GM23338 (cell line): ENCODE results near the gene TSC22D2. TPM values are rescaled to one million over a fixed set of nuclear protein-coding genes. Genes with fewer than 3 reads are reported as not detected.

Source experiments
- ATAC-seq: fragments of 200-7000 bp; cut with Tn5 transposase; 3 replicates; pipeline ENCODE4 v1.9.1; 2020
- DNase-seq: peaks from one replicate; pipeline ENCODE4 v3.0.0-alpha.2; 2015; ENCODE audit warnings: low spot score
- H2AFZ ChIP-seq: fragments of 200-600 bp; sonication (generic); 2 replicates; pipeline ENCODE4 v1.8.0; 2016; ENCODE audit warnings: antibody characterized with exemption, mild to moderate bottlenecking, moderate library complexity
- H3F3A ChIP-seq: fragments of 200-600 bp; sonication (generic); replicated peaks from 2 replicates; pipeline ENCODE4 v1.8.0; 2017; ENCODE audit warnings: antibody characterized with exemption, mixed run types, low read depth
- H3K27ac ChIP-seq: fragments of 200-600 bp; sonication (generic); 2 replicates; pipeline ENCODE4 v1.6.1; 2016; ENCODE audit warnings: low read depth
- H3K27me3 ChIP-seq: fragments of 200-600 bp; sonication (generic); 2 replicates; pipeline ENCODE4 v1.8.0; 2016; ENCODE audit warnings: mild to moderate bottlenecking, mixed run types, moderate library complexity; ENCODE audit not compliant: insufficient read depth
- H3K36me3 ChIP-seq: fragments of 200-600 bp; sonication (generic); 2 replicates; pipeline ENCODE4 v1.8.0; 2016; ENCODE audit warnings: mild to moderate bottlenecking; ENCODE audit not compliant: insufficient read depth
- H3K4me1 ChIP-seq: fragments of 200-600 bp; sonication (generic); 2 replicates; pipeline ENCODE4 v1.8.0; 2016; ENCODE audit warnings: mild to moderate bottlenecking, moderate library complexity; ENCODE audit not compliant: insufficient read depth
- H3K4me2 ChIP-seq: fragments of 200-600 bp; sonication (generic); 2 replicates; pipeline ENCODE4 v1.7.1; 2017; ENCODE audit warnings: mixed run types
- H3K4me3 ChIP-seq: fragments of 200-600 bp; sonication (generic); 2 replicates; pipeline ENCODE4 v1.6.1; 2016; ENCODE audit warnings: mixed run types
- H3K79me2 ChIP-seq: fragments of 200-600 bp; sonication (generic); replicated peaks from 2 replicates; pipeline ENCODE4 v1.8.0; 2017; ENCODE audit warnings: mild to moderate bottlenecking; ENCODE audit not compliant: insufficient read depth
- H3K9me2 ChIP-seq: fragments of 200-600 bp; sonication (generic); 2 replicates; pipeline ENCODE4 v1.8.0; 2017; ENCODE audit not compliant: insufficient read depth
- H4K20me1 ChIP-seq: fragments of 200-600 bp; sonication (generic); replicated peaks from 2 replicates; pipeline ENCODE4 v1.8.0; 2017; ENCODE audit warnings: mild to moderate bottlenecking; ENCODE audit not compliant: insufficient read depth
- H3K27ac Mint-ChIP-seq: 2 replicates; pipeline ENCODE4 v1.8.0; 2020; ENCODE audit warnings: inconsistent platforms, mild to moderate bottlenecking, moderate library complexity, mixed read lengths
- H3K27me3 Mint-ChIP-seq: 3 replicates; pipeline ENCODE4 v1.8.0; 2022; ENCODE audit warnings: low read depth, mild to moderate bottlenecking, moderate library complexity, mixed read lengths, inconsistent platforms; ENCODE audit not compliant: insufficient read depth, poor library complexity
- H3K36me3 Mint-ChIP-seq: 3 replicates; pipeline ENCODE4 v1.8.0; 2021; ENCODE audit warnings: low read depth, mild to moderate bottlenecking, inconsistent platforms, moderate library complexity, mixed read lengths
- H3K4me1 Mint-ChIP-seq: 3 replicates; pipeline ENCODE4 v1.8.0; 2020; ENCODE audit warnings: mild to moderate bottlenecking, inconsistent platforms, mixed read lengths
- H3K4me3 Mint-ChIP-seq: 3 replicates; pipeline ENCODE4 v1.8.0; 2021; ENCODE audit warnings: moderate library complexity, mild to moderate bottlenecking, inconsistent platforms, mixed read lengths
- H3K9me3 Mint-ChIP-seq: 3 replicates; pipeline ENCODE4 v1.8.0; 2020; ENCODE audit warnings: moderate library complexity, mild to moderate bottlenecking, inconsistent platforms, mixed read lengths
- CREB1 ChIP-seq: fragments of 250-450 bp; sonication (Bioruptor Pico); IDR thresholded peaks from 2 replicates; pipeline ENCODE4 v1.5.0; 2020; ENCODE audit warnings: low read depth, mild to moderate bottlenecking, moderate library complexity
- CTCF ChIP-seq, 2 experiments: fragments of 200-600 bp in 1 of 2; sonication (generic) in 1 of 2; conservative IDR thresholded peaks; 2 replicates each; pipeline versions ENCODE4 v1.5.1 to v1.6.1; 2016 to 2017; ENCODE audit warnings: antibody characterized with exemption in 2 of 2, low read depth in 2 of 2, mild to moderate bottlenecking in 2 of 2, moderate library complexity in 1 of 2
- ETS1 ChIP-seq: IDR thresholded peaks from 2 replicates; pipeline ENCODE4 v1.6.1; 2016; ENCODE audit warnings: antibody characterized with exemption
- EZH2 ChIP-seq: fragments of 200-600 bp; sonication (generic); IDR thresholded peaks from one replicate; pipeline ENCODE4 v1.8.0; 2017; ENCODE audit warnings: antibody characterized with exemption, mild to moderate bottlenecking, low read depth; ENCODE audit not compliant: unreplicated experiment
- EZH2phosphoT487 ChIP-seq: fragments of 200-600 bp; sonication (generic); IDR thresholded peaks from one replicate; pipeline ENCODE4 v1.8.1; 2018; ENCODE audit warnings: antibody characterized with exemption; ENCODE audit not compliant: unreplicated experiment
- JUNB ChIP-seq: IDR thresholded peaks from one replicate; pipeline ENCODE4 v1.6.1; 2016; ENCODE audit warnings: antibody characterized with exemption; ENCODE audit not compliant: unreplicated experiment
- NANOG ChIP-seq: IDR thresholded peaks from 2 replicates; pipeline ENCODE4 v1.6.1; 2016; ENCODE audit warnings: antibody characterized with exemption, borderline replicate concordance
- POLR2AphosphoS5 ChIP-seq: IDR thresholded peaks from 2 replicates; pipeline ENCODE4 v1.6.1; 2016; ENCODE audit warnings: antibody characterized with exemption, low read depth
- STAT1 ChIP-seq: IDR thresholded peaks from one replicate; pipeline ENCODE4 v1.6.1; 2016; ENCODE audit warnings: antibody characterized with exemption; ENCODE audit not compliant: unreplicated experiment
- ZNF114 ChIP-seq: fragments of 250-450 bp; sonication (Bioruptor Pico); IDR thresholded peaks from 2 replicates; pipeline ENCODE4 v1.5.0; 2020; ENCODE audit warnings: mild to moderate bottlenecking, moderate library complexity
- ZNF331 ChIP-seq: fragments of 250-450 bp; sonication (Bioruptor Pico); IDR thresholded peaks from 2 replicates; pipeline ENCODE4 v1.5.0; 2020; ENCODE audit warnings: low read depth, mild to moderate bottlenecking, moderate library complexity
- ZNF462 ChIP-seq: fragments of 250-450 bp; sonication (Bioruptor Pico); IDR thresholded peaks from 2 replicates; pipeline ENCODE4 v1.5.0; 2020; ENCODE audit warnings: mild to moderate bottlenecking, moderate library complexity
- polyA plus RNA-seq: library from polyadenylated mRNA; unstranded; fragments of >200 nt; fragmentation: Nextera tagmentation; extraction: Ambion mirVana; gene quantifications from 2 replicates; pipeline ENCODE4 v1.2.1, GENCODE V29; 2016
- total RNA-seq: library from RNA; depleted of rRNA; stranded (reverse); fragments of >200 nt; shearing (Covaris generic); gene quantifications from 2 replicates; pipeline ENCODE4 v1.2.3, GENCODE V29; 2014
- TF ChIP-seq, protein P1 (sequence below): IDR thresholded peaks from one replicate; pipeline ENCODE4 v1.6.1; 2018; ENCODE audit warnings: antibody characterized with exemption; ENCODE audit not compliant: unreplicated experiment

The TSC22D2 gene
- total and polyA plus RNA-seq, 2 experiments from 2014 or later: 18.6 to 34.2 TPM

GRCh38 chr3:150434234-150434633 is 26.1 kb downstream of the TSC22D2 start:
- H3K79me2 ChIP-seq: peaks cover 90% of the 10 kb centered on the region
- ATAC-seq (no peak), DNase-seq (no peak)
- no peaks in the 10 kb centered on the region for H3K36me3 ChIP-seq
- no peak overlapping the region for H3K4me2 ChIP-seq
- no peaks in the 10 kb centered on the region for H3K9me2 ChIP-seq
- H3K27ac ChIP-seq: no peak overlapping the region
- no peak overlapping the region for H3K4me3 ChIP-seq
- no peaks in the 10 kb centered on the region for H3K9me3 Mint-ChIP-seq
- H3K27me3 ChIP-seq: no peaks in the 10 kb centered on the region
- no peak overlapping the region for H2AFZ ChIP-seq
- H3K4me3 Mint-ChIP-seq: no peak overlapping the region
- no peak overlapping the region for H3K27ac Mint-ChIP-seq
- H3K36me3 Mint-ChIP-seq: no peaks in the 10 kb centered on the region
- peaks cover 7% of the 10 kb centered on the region; the same call in 1 of the 2 replicates for H4K20me1 ChIP-seq
- TF ChIP-seq POLR2AphosphoS5 (no peak), ZNF331 (CRISPR knock-in tag) (no peak), JUNB (no peak), CREB1 (no peak), STAT1 (no peak), ZNF114 (CRISPR knock-in tag) (no peak), NANOG (no peak), ETS1 (no peak), CTCF (conservative IDR thresholded peaks at IDR 0.05; ENCODE audit: low read depth in 2 of 2) (no peak), EZH2phosphoT487 (no peak), ZNF462 (no peak), EZH2 (no peak)
- TF ChIP-seq, protein P1, sequence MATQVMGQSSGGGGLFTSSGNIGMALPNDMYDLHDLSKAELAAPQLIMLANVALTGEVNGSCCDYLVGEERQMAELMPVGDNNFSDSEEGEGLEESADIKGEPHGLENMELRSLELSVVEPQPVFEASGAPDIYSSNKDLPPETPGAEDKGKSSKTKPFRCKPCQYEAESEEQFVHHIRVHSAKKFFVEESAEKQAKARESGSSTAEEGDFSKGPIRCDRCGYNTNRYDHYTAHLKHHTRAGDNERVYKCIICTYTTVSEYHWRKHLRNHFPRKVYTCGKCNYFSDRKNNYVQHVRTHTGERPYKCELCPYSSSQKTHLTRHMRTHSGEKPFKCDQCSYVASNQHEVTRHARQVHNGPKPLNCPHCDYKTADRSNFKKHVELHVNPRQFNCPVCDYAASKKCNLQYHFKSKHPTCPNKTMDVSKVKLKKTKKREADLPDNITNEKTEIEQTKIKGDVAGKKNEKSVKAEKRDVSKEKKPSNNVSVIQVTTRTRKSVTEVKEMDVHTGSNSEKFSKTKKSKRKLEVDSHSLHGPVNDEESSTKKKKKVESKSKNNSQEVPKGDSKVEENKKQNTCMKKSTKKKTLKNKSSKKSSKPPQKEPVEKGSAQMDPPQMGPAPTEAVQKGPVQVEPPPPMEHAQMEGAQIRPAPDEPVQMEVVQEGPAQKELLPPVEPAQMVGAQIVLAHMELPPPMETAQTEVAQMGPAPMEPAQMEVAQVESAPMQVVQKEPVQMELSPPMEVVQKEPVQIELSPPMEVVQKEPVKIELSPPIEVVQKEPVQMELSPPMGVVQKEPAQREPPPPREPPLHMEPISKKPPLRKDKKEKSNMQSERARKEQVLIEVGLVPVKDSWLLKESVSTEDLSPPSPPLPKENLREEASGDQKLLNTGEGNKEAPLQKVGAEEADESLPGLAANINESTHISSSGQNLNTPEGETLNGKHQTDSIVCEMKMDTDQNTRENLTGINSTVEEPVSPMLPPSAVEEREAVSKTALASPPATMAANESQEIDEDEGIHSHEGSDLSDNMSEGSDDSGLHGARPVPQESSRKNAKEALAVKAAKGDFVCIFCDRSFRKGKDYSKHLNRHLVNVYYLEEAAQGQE: no peak
- no peaks in the 10 kb centered on the region for H3K27me3 Mint-ChIP-seq
- H3K4me1 ChIP-seq: peaks cover 16% of the 10 kb centered on the region
- no peaks in the 10 kb centered on the region for H3F3A ChIP-seq
- peaks cover 28% of the 10 kb centered on the region; the same call in 2 of the 3 replicates for H3K4me1 Mint-ChIP-seq
